Thyroid gland (tissue), 4 donors: ENCODE results near the gene SIPA1L3. TPM values are rescaled to one million over a fixed set of nuclear protein-coding genes. Genes with fewer than 3 reads are reported as not detected.
A peak's percentile ranks its signal among the peaks of the same experiment; 100 is the strongest.

Source experiments
- DNase-seq, 2 donors: peaks; one replicate each; pipeline ENCODE4 v3.0.0-alpha.2; 2019
- H3K27ac ChIP-seq, 3 donors: fragments of 200-600 bp; sonication (generic); 1 replicate in 2 of 3; 2 replicates in 1 of 3; pipeline ENCODE4 v1.5.1; 2016 to 2019; ENCODE audit warnings: mild to moderate bottlenecking in 1 of 3, moderate library complexity in 1 of 3
- H3K27me3 ChIP-seq: fragments of 200-600 bp; sonication (generic); one replicate; pipeline ENCODE4 v1.5.1; 2019
- H3K36me3 ChIP-seq, 2 donors: fragments of 200-600 bp; sonication (generic); one replicate each; pipeline ENCODE4 v1.5.1; 2016 to 2019
- H3K4me1 ChIP-seq, 2 donors: fragments of 200-600 bp; sonication (generic); one replicate each; pipeline ENCODE4 v1.5.1; 2017 to 2019
- H3K4me3 ChIP-seq, 3 donors: fragments of 200-600 bp; sonication (generic); replicated peaks in 1 of 3; 1 replicate in 2 of 3; 2 replicates in 1 of 3; pipeline ENCODE4 v1.5.1; 2016; ENCODE audit warnings: mild to moderate bottlenecking in 1 of 3
- H3K9me3 ChIP-seq: fragments of 200-600 bp; sonication (generic); one replicate; pipeline ENCODE4 v1.5.1; 2017
- CTCF ChIP-seq, 6 experiments: fragments of 200-600 bp in 3 of 6; fragments of 450-650 bp in 3 of 6; sonication (generic) in 3 of 6; IDR thresholded peaks; one replicate each; pipeline ENCODE4 v1.5.1; 2016 to 2019; ENCODE audit warnings: antibody characterized with exemption in 6 of 6, mild to moderate bottlenecking in 2 of 6, inconsistent platforms in 1 of 6, moderate library complexity in 1 of 6
- POLR2A ChIP-seq, 2 donors: fragments of 450-650 bp; IDR thresholded peaks; one replicate each; pipeline ENCODE4 v1.6.1; 2017; ENCODE audit warnings: antibody characterized with exemption in 2 of 2, mild to moderate bottlenecking in 2 of 2, moderate library complexity in 1 of 2
- WGBS, 2 donors: methylation state at CpG; one replicate each; pipeline ENCODE4 v1.1.5; 2017; 5-methylcytosine and 5-hydroxymethylcytosine counted together
- intact Hi-C: fragments of 100-400 bp; cut with DNase I; formaldehyde crosslinking; loops from one replicate; pipeline ENCODE4 v1.15.1; 2023
- total RNA-seq, 4 donors: library from RNA; depleted of rRNA; stranded (reverse); fragments of >200 nt; gene quantifications; one replicate each; pipeline ENCODE4 v1.2.3, GENCODE V29; 2016

SIPA1L3 gene
- total RNA-seq, 4 donors from 2014 or later, result 39.4 to 130 (median 116) TPM

- 65 to 69% methylated on average over 4 of the region's 4 CpGs for WGBS, 2 donors
- peaks cover 0 to 5% of the 10 kb centered on the region in 2 donors for H3K4me1 ChIP-seq
- no peak for TF ChIP-seq CTCF (IDR thresholded peaks at IDR 0.05)
- TF ChIP-seq POLR2A (IDR thresholded peaks at IDR 0.05), result no peak
- H3K4me3 ChIP-seq, result no peak overlapping the region
- no peaks in the 10 kb centered on the region for H3K27me3 ChIP-seq
- DNase-seq, result peak in 1 of 2 donors; percentile 20
- H3K9me3 ChIP-seq, result no peaks in the 10 kb centered on the region
- intact Hi-C loops, result no loop called here
- H3K27ac ChIP-seq, result no peak overlapping the region
- peaks cover 43 to 53% of the 10 kb centered on the region in 2 donors for H3K36me3 ChIP-seq
Observed at GRCh38 chr19:38107129-38107528, 200.1 kb downstream of the SIPA1L3 start.

DNA sequence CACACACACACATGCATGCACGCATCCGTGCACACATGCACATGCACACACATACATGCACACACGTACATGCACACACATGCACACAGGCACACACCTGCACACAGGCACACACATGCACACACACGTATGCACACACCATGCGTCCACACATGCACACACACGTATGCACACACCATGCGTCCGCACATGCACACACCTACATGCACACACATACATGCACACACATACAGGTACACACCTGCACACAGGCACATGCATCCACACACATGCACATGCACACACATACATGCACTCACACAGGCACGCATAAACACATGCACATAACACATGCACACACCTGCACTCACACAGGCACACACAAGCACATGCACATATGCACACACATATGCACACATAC lies 204.9 kb downstream of the SIPA1L3 start:
- intact Hi-C loops, result no loop called here
- Histone ChIP-seq H3K36me3 (peaks cover 30 to 40% of the 10 kb centered on the region in 2 donors), H3K4me3 (no peak overlapping the region), H3K4me1 (peaks cover 0 to 3% of the 10 kb centered on the region in 2 donors), H3K27me3 (no peaks in the 10 kb centered on the region), H3K27ac (no peak overlapping the region), H3K9me3 (no peaks in the 10 kb centered on the region)
- DNase-seq, result no peak
- TF ChIP-seq POLR2A (IDR thresholded peaks at IDR 0.05) (no peak), CTCF (IDR thresholded peaks at IDR 0.05) (no peak)
- 95 to 98% methylated on average over 9 of the region's 9 CpGs for WGBS, 2 donors

- 94 to 97% methylated on average over 12 of the region's 12 CpGs for WGBS, 2 donors
- no peaks in the 10 kb centered on the region for H3K27me3 ChIP-seq
- TF ChIP-seq POLR2A (IDR thresholded peaks at IDR 0.05) (no peak), CTCF (IDR thresholded peaks at IDR 0.05) (no peak)
- H3K4me1 ChIP-seq, result no peaks in the 10 kb centered on the region
- intact Hi-C loops, result no loop called here
- no peaks in the 10 kb centered on the region for H3K9me3 ChIP-seq
- no peak overlapping the region for H3K4me3 ChIP-seq
- no peak for DNase-seq
- peaks cover 30 to 38% of the 10 kb centered on the region in 2 donors for H3K36me3 ChIP-seq
- H3K27ac ChIP-seq, result no peak overlapping the region
Observed at GRCh38 chr19:38114651-38115050, 207.6 kb downstream of the SIPA1L3 start.

DNA sequence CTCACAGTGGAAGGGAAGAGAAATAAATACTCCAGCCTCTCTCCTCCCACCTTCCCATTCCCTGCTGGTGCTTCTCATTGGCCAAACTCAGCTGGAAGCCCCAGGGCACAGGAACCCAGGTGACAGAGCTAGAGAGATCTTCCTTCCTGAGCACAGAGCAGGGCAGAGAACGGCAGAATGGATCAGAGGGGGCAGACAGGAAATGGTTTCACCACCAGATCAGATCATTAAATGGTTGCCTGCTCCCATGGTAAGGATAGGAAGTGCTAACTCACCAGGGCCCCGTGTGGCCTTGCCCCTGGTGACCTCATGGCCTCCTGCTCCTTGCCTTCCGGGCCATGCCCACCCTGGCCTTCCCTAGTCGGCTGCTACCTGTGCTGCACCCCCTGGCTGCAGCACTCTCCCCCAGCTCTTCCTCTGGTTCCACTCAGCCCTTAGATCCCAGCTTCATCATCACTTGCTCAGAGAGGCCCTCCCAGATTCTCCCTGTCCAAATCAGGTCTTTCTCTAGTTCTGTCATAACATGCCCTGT lies 208.3 kb downstream of the SIPA1L3 start:
- no peak overlapping the region for H3K4me3 ChIP-seq
- no peak for DNase-seq
- intact Hi-C loops, result no loop called here
- H3K4me1 ChIP-seq, result no peaks in the 10 kb centered on the region
- no peak overlapping the region for H3K27ac ChIP-seq
- no peak for TF ChIP-seq POLR2A (IDR thresholded peaks at IDR 0.05)
- no peak for TF ChIP-seq CTCF (IDR thresholded peaks at IDR 0.05)
- no peaks in the 10 kb centered on the region for H3K9me3 ChIP-seq
- H3K27me3 ChIP-seq, result no peaks in the 10 kb centered on the region
- H3K36me3 ChIP-seq, result peaks cover 33 to 38% of the 10 kb centered on the region in 2 donors
- WGBS, 2 donors, result 70 to 81% methylated on average over 4 of the region's 4 CpGs

GRCh38 chr19:38118176-38118575 lies 211.2 kb downstream of the SIPA1L3 start:
- no peaks in the 10 kb centered on the region for H3K27me3 ChIP-seq
- DNase-seq, result no peak
- 89 to 90% methylated on average over 9 of the region's 9 CpGs for WGBS, 2 donors
- intact Hi-C loops, result no loop called here
- H3K4me1 ChIP-seq, result no peaks in the 10 kb centered on the region
- TF ChIP-seq CTCF (IDR thresholded peaks at IDR 0.05) (no peak), POLR2A (IDR thresholded peaks at IDR 0.05) (no peak)
- H3K36me3 ChIP-seq, result peaks cover 18 to 27% of the 10 kb centered on the region in 2 donors
- H3K4me3 ChIP-seq, result no peak overlapping the region
- H3K9me3 ChIP-seq, result no peaks in the 10 kb centered on the region
- no peak overlapping the region for H3K27ac ChIP-seq
